Spleen (tissue), 11 donors: ENCODE data around the gene MYO18B. TPM values are rescaled to one million over a fixed set of nuclear protein-coding genes. Genes with fewer than 3 reads are reported as not detected.

ENCODE experiments used
- DNase-seq: peaks from one replicate; pipeline ENCODE4 v3.0.0-alpha.2; 2020
- H3K27ac ChIP-seq, 8 donors: fragments of 200-600 bp; sonication (generic) in 7 of 8; 1 replicate in 4 of 8; 2 replicates in 4 of 8; pipeline versions ENCODE4 v1.5.0 to v1.8.0; 2016 to 2021; ENCODE audit warnings: inconsistent platforms in 4 of 8, mild to moderate bottlenecking in 4 of 8, moderate library complexity in 1 of 8
- H3K27me3 ChIP-seq, 7 donors: fragments of 200-600 bp; sonication (generic) in 6 of 7; replicated peaks in 1 of 7; 1 replicate in 4 of 7; 2 replicates in 3 of 7; pipeline versions ENCODE4 v1.5.0 to v1.8.0; 2016 to 2021; ENCODE audit warnings: inconsistent platforms in 3 of 7, mild to moderate bottlenecking in 1 of 7
- H3K36me3 ChIP-seq, 6 donors: fragments of 200-600 bp; sonication (generic) in 5 of 6; 1 replicate in 4 of 6; 2 replicates in 2 of 6; pipeline versions ENCODE4 v1.5.0 to v1.8.0; 2016 to 2021; ENCODE audit warnings: inconsistent platforms in 2 of 6
- H3K4me1 ChIP-seq, 6 donors: fragments of 200-600 bp; sonication (generic) in 5 of 6; 1 replicate in 3 of 6; 2 replicates in 3 of 6; pipeline versions ENCODE4 v1.5.0 to v1.8.0; 2016 to 2021; ENCODE audit warnings: inconsistent platforms in 3 of 6
- H3K4me3 ChIP-seq, 8 donors: fragments of 200-600 bp; sonication (generic) in 7 of 8; 1 replicate in 4 of 8; 2 replicates in 4 of 8; pipeline versions ENCODE4 v1.5.0 to v1.8.0; 2016 to 2021; ENCODE audit warnings: inconsistent platforms in 4 of 8, mild to moderate bottlenecking in 4 of 8, moderate library complexity in 2 of 8
- H3K9me3 ChIP-seq, 8 donors: fragments of 200-600 bp; sonication (generic) in 7 of 8; 1 replicate in 4 of 8; 2 replicates in 4 of 8; pipeline versions ENCODE4 v1.5.0 to v1.8.0; 2016 to 2021; ENCODE audit warnings: inconsistent platforms in 4 of 8
- POLR2A ChIP-seq, 3 donors: fragments of 450-650 bp; IDR thresholded peaks; one replicate each; pipeline ENCODE4 v1.5.1; 2017; ENCODE audit warnings: antibody characterized with exemption in 3 of 3, mild to moderate bottlenecking in 1 of 3
- POLR2AphosphoS5 ChIP-seq, 3 donors: sonication (generic); formaldehyde crosslinking; IDR thresholded peaks; one replicate each; pipeline ENCODE4 v1.5.1; 2017; ENCODE audit warnings: antibody characterized with exemption in 3 of 3
- WGBS, 5 donors: extraction: QIAGEN DNeasy Blood & Tissue Kit in 3 of 5; methylation state at CpG; one replicate each; pipeline versions ENCODE4 v1.1.5 to v1.1.7; 2013 to 2018; 5-methylcytosine and 5-hydroxymethylcytosine counted together
- intact Hi-C: fragments of 100-400 bp; cut with DNase I; formaldehyde crosslinking; loops from one replicate; pipeline ENCODE4 v1.15.0; 2023; ENCODE audit warnings: low total_unique reads
- polyA plus RNA-seq, 3 donors: library from polyadenylated mRNA; stranded (reverse); fragments of 200-250 nt; gene quantifications; one replicate each; pipeline ENCODE4 v1.2.1, GENCODE V29; 2013
- total RNA-seq, 7 donors: library from RNA; depleted of rRNA in 3 of 7; stranded (reverse); fragments of >200 nt in 3 of 7; fragmentation: NEBNext Ultra II Directional in 4 of 7; extraction: Animal tissue kit (Norgen Biotek cat#: 25700) in 4 of 7; gene quantifications; one replicate each; pipeline versions ENCODE4 v1.1.0 to v1.2.1, GENCODE V29; 2016 to 2021
- TF ChIP-seq, protein P1 (sequence below), 11 experiments: fragments of 200-600 bp in 7 of 11; fragments of 450-650 bp in 4 of 11; sonication (generic) in 4 of 11; IDR thresholded peaks in 8 of 11; conservative IDR thresholded peaks in 3 of 11; 1 replicate in 7 of 11; 2 replicates in 4 of 11; pipeline versions ENCODE4 v1.4.0 to v1.8.0; 2016 to 2021; ENCODE audit warnings: antibody characterized with exemption in 11 of 11, inconsistent platforms in 4 of 11, mild to moderate bottlenecking in 1 of 11
- donor health status: healthy with polysubstance abuse.
- donor health status: DM: no; HTN: no; CAD: no; lungs with moderate emphysema.
- donor health status: DM: no; HTN: no; CAD: no.
- donor health status: Bipolar disorder and iron deficiency.
- donor health status: healthy.
- donor health status: DM: no; HTN: no; CAD: no.
- donor health status: DM: yes; HTN: yes; CAD: no.

MYO18B gene
- total and polyA plus RNA-seq, 10 donors = under 0.01 to 0.79 (median 0.12) TPM

DNA sequence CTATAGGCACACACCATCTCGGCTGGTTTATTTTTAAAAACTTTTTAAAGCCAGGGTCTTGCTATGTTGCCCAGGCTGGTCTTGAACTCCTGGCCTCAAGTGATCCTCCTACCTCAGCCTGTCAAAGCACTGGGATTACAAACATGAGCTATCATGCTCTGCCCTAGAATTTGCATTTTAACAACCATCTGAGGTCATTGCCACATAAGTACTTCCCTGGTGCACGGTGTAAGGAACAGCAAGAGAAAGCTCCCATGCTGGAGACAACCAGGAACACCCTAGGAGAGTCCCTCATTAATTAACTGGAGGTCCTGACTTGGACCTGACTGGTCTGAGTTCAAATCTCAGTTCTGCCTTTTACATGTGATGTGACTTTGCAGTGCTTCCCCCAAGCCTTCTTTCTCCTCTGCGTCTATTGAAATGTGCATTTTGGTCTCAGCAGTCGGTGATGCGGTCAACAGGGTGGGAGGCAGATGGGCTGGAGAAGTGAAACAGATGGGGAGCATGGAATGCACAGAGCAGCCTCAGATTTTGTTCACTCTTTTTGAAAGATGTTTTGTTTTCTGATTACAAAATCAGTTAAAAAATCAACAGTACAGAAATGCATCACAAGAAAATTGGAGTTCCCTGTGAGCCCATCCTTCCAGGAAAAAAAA is 146.5 kb downstream of the MYO18B start:
- H3K4me1 ChIP-seq = no peaks in the 10 kb centered on the region
- no peak overlapping the region for H3K27ac ChIP-seq
- TF ChIP-seq POLR2A (IDR thresholded peaks at IDR 0.05) (no peak), POLR2AphosphoS5 (IDR thresholded peaks at IDR 0.05) (no peak)
- TF ChIP-seq, protein P1, sequence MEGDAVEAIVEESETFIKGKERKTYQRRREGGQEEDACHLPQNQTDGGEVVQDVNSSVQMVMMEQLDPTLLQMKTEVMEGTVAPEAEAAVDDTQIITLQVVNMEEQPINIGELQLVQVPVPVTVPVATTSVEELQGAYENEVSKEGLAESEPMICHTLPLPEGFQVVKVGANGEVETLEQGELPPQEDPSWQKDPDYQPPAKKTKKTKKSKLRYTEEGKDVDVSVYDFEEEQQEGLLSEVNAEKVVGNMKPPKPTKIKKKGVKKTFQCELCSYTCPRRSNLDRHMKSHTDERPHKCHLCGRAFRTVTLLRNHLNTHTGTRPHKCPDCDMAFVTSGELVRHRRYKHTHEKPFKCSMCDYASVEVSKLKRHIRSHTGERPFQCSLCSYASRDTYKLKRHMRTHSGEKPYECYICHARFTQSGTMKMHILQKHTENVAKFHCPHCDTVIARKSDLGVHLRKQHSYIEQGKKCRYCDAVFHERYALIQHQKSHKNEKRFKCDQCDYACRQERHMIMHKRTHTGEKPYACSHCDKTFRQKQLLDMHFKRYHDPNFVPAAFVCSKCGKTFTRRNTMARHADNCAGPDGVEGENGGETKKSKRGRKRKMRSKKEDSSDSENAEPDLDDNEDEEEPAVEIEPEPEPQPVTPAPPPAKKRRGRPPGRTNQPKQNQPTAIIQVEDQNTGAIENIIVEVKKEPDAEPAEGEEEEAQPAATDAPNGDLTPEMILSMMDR (IDR thresholded peaks at IDR 0.05 in 8 of 11, conservative IDR thresholded peaks at IDR 0.05 in 3 of 11) = no peak
- no peak for DNase-seq
- peaks cover 0 to 51% (median 0%) of the 10 kb centered on the region in 7 donors for H3K27me3 ChIP-seq
- intact Hi-C loops = no loop called here
- no peaks in the 10 kb centered on the region for H3K9me3 ChIP-seq
- no peaks in the 10 kb centered on the region for H3K36me3 ChIP-seq
- WGBS, 5 donors = 55 to 75% (median 70%) methylated on average over 5 of the region's 5 CpGs
- no peak overlapping the region for H3K4me3 ChIP-seq

DNA sequence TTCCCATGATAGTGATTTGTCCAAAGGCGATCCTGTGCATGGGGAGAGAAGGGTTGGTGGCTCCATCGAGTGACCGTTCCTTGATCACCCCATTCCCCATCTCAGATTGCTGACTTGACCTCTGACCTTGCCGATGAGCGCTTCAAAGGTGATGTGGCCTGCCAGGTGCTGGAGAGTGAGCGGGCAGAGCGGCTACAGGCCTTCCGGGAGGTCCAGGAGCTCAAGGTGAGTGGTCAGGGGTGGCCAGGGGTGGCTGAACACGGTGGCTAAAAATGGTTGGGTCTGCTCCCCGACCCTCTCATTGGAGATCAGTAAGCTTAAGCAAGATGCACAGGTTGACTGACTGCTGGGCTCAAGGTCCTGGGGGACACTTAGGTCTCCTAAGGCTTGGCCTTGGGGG is 148.7 kb downstream of the MYO18B start:
- DNase-seq = no peak
- no peak overlapping the region for H3K4me3 ChIP-seq
- H3K36me3 ChIP-seq = no peaks in the 10 kb centered on the region
- no peaks in the 10 kb centered on the region for H3K9me3 ChIP-seq
- 83 to 88% (median 87%) methylated on average over 5 to 10 of the region's 10 CpGs for WGBS, 5 donors
- TF ChIP-seq POLR2AphosphoS5 (IDR thresholded peaks at IDR 0.05) = no peak
- TF ChIP-seq, protein P1 (IDR thresholded peaks at IDR 0.05 in 8 of 11, conservative IDR thresholded peaks at IDR 0.05 in 3 of 11) = no peak
- TF ChIP-seq POLR2A (IDR thresholded peaks at IDR 0.05) = no peak
- H3K27ac ChIP-seq = no peak overlapping the region
- H3K4me1 ChIP-seq = no peaks in the 10 kb centered on the region
- peaks cover 0 to 68% (median 0%) of the 10 kb centered on the region in 7 donors for H3K27me3 ChIP-seq
- intact Hi-C loops = no loop called here

DNA sequence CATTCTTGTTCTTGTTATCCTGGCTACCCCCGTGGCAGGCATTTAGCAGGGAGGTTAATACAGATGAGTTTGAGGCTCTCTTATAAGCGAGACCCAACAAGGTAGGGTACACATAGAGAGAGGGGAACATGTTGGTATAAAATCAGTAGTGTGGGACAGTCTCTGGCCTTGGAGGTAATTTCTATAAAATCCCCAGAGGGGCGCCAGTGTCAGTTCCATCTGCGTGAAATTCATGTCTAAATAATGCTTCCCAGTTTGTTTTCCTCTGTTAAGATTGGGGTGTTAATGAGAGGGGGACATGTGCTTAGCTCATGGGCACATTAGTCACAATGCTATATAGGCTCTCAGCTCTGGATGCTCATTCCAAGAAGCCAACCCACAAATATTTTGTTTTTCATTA is 150.7 kb downstream of the MYO18B start:
- DNase-seq = no peak
- intact Hi-C loops = no loop called here
- Histone ChIP-seq H3K36me3 (no peaks in the 10 kb centered on the region), H3K9me3 (no peaks in the 10 kb centered on the region), H3K27me3 (peaks cover 0 to 51% (median 0%) of the 10 kb centered on the region in 7 donors), H3K27ac (no peak overlapping the region), H3K4me3 (no peak overlapping the region), H3K4me1 (no peaks in the 10 kb centered on the region)
- WGBS, 5 donors = 52 to 63% (median 54%) methylated on average over 4 of the region's 4 CpGs
- TF ChIP-seq POLR2AphosphoS5 (IDR thresholded peaks at IDR 0.05) (no peak), POLR2A (IDR thresholded peaks at IDR 0.05) (no peak)
- TF ChIP-seq, protein P1 (IDR thresholded peaks at IDR 0.05 in 8 of 11, conservative IDR thresholded peaks at IDR 0.05 in 3 of 11) = no peak

DNA sequence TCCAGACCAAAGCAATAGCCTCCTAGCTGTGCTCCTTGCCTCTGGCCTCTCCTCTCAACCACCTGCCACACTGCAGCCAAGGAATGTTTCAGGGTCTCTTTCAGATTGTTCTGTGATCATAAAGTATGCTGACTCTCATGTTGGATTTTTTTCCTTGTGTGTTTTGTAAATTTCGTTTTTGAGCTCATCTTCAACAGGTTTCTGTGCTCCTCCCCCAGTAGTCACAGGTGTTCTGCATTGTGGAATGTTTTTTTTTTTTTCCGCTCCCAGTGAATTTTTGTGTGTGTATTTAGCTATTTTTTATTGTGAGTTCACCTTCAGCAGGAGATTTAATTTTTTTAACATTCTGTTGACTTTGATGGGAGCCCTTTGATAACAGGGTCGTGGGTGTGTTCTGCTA is 153.7 kb downstream of the MYO18B start:
- Histone ChIP-seq H3K4me1 (no peaks in the 10 kb centered on the region), H3K27ac (no peak overlapping the region), H3K9me3 (no peaks in the 10 kb centered on the region), H3K36me3 (no peaks in the 10 kb centered on the region), H3K4me3 (no peak overlapping the region), H3K27me3 (peaks cover 0 to 44% (median 0%) of the 10 kb centered on the region in 7 donors)
- DNase-seq = no peak
- intact Hi-C loops = no loop called here
- TF ChIP-seq, protein P1 (IDR thresholded peaks at IDR 0.05 in 8 of 11, conservative IDR thresholded peaks at IDR 0.05 in 3 of 11) = no peak
- TF ChIP-seq POLR2A (IDR thresholded peaks at IDR 0.05) (no peak), POLR2AphosphoS5 (IDR thresholded peaks at IDR 0.05) (no peak)
- WGBS, 5 donors = 51 to 66% (median 57%) methylated on average over 3 of the region's 3 CpGs
